Epithelial cell of proximal tubule (primary cell): ENCODE results near the gene GAS7. TPM values are rescaled to one million over a fixed set of nuclear protein-coding genes. Genes with fewer than 3 reads are reported as not detected.

Experiments used
- DNase-seq: peaks from one replicate; pipeline ENCODE4 v3.0.0-alpha.2; 2011; ENCODE audit warnings: low read depth
- H3K4me3 ChIP-seq: 2 replicates; pipeline ENCODE4 v1.5.1; 2011; ENCODE audit warnings: low read depth, mild to moderate bottlenecking, low read length
- total RNA-seq: library from RNA; depleted of rRNA; stranded (reverse); fragments of >200 nt; gene quantifications from 2 replicates; pipeline ENCODE4 v1.2.3, GENCODE V29; 2015
- TF ChIP-seq, protein P1 (sequence below): conservative IDR thresholded peaks from 2 replicates; pipeline ENCODE4 v1.5.1; 2012; ENCODE audit warnings: low read depth, mild to moderate bottlenecking, low read length

Gene GAS7
- total RNA-seq, 1 donor from 2014 or later: 2.5 TPM

DNA sequence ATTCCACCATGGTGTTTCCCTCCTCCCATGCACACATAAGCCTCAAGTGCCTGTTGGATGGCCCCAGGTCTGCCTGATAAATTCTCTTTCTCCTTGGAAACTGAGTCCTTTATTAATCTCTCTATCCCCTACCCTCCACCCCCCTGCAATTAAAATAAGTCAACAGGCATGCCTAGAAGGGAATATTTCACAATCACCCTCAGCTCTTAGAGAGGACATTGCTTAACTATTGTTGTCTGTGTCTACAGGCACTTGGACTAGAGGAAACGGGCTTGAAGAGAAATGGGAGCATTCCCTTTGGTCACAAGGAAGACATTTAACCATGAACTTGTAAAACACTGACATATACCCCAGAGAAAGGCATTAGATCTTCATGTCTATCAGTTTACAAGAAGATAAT, 332.8 kb downstream of the GAS7 start:
- no peak overlapping the region for H3K4me3 ChIP-seq
- TF ChIP-seq, protein P1, sequence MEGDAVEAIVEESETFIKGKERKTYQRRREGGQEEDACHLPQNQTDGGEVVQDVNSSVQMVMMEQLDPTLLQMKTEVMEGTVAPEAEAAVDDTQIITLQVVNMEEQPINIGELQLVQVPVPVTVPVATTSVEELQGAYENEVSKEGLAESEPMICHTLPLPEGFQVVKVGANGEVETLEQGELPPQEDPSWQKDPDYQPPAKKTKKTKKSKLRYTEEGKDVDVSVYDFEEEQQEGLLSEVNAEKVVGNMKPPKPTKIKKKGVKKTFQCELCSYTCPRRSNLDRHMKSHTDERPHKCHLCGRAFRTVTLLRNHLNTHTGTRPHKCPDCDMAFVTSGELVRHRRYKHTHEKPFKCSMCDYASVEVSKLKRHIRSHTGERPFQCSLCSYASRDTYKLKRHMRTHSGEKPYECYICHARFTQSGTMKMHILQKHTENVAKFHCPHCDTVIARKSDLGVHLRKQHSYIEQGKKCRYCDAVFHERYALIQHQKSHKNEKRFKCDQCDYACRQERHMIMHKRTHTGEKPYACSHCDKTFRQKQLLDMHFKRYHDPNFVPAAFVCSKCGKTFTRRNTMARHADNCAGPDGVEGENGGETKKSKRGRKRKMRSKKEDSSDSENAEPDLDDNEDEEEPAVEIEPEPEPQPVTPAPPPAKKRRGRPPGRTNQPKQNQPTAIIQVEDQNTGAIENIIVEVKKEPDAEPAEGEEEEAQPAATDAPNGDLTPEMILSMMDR: no peak
- DNase-seq: no peak

DNA sequence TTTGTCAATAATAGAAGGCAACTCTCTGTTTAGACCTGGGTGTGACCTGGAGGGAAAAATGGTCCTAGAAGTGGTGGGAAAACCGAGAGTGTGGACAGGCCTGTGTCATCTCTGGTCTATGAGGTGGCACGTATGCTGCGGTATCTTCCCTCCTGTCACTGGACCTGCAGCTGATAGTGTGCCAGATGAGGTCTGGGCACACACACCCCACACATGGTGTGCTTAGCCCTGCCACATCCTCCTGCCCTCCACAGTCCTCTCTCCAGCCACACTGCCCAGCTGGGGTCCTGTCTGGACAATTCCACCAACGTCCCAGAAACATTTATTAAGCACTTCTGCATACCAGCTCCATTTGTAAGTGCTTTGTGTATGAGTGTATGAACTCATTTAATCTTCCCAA, 335.5 kb downstream of the GAS7 start:
- no peak for DNase-seq
- no peak overlapping the region for H3K4me3 ChIP-seq
- TF ChIP-seq, protein P1: no peak

DNA sequence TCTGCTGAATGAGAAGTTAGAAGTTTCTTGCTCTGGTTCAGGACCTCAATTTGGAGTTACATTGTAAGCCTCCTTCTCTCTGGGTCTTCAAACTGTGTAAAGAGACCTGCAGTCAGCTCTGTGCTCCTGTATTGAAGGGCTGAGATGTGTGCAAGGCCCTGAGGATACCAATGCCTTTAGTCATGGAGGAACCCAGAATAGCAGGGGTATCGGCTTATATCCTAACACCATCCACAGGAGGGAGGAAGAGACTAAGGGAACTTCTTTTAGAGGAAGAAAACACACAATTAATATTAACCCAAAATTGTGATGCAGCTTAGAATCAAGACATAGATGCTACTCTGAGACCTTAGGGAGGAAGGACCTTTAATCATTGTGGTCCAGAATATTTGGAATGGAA, 336.2 kb downstream of the GAS7 start:
- no peak for DNase-seq
- H3K4me3 ChIP-seq: no peak overlapping the region
- TF ChIP-seq, protein P1: no peak

DNA sequence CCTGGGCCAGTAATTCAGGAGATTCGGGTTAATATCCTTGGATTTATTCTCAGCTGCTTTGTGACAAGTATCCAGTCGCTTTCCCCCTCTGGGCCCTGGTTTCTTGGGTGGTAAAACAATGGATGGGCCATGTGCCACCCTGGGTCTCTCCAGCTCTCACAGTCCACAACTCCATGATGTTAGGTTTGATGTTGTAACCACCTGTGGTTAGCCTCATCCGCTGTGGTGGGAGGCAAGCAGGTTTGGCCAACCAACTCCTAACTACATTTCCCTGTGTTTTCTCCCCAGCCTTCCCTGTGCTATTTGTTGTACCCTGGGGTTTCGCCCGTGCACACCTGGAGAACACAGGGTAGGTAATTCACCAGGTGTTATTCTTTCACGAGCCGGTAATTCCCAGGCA, 337.6 kb downstream of the GAS7 start:
- no peak for DNase-seq
- no peak overlapping the region for H3K4me3 ChIP-seq
- TF ChIP-seq, protein P1: no peak

Other genes with a start within 250 kb of the GAS7 start
- gene MYH13, start 174.4 kb upstream of the GAS7 start, total RNA-seq: not detected in 2 replicates
- gene MYH8, start 223.3 kb upstream of the GAS7 start, total RNA-seq: not detected in 2 replicates